NCI-H1092 (cell line): Measurements from ENCODE around the gene CDIPT.
"Not testable (repeated sequence)": the region's sequence is repeated elsewhere in the genome, so short reads cannot be mapped to it uniquely, and the experiment has no call there.

ENCODE experiments used
- DNase-seq: peaks from one replicate; lab custom pipeline; 2025; lab: John Stamatoyannopoulos, UW

Gene CDIPT

GRCh38 chr16:29896841-29897240 lies 33.8 kb upstream of the CDIPT start:
- DNase-seq: no peak

- no peak for DNase-seq
Observed at GRCh38 chr16:29894352-29894751, 31.3 kb upstream of the CDIPT start.

GRCh38 chr16:29893553-29893952 lies 30.5 kb upstream of the CDIPT start:
- DNase-seq: no peak

GRCh38 chr16:29892458-29892813 lies 29.4 kb upstream of the CDIPT start:
- no peak for DNase-seq

- no peak for DNase-seq
Observed at GRCh38 chr16:29891525-29892457, 28.8 kb upstream of the CDIPT start.

- not testable (repeated sequence) for DNase-seq
Observed at GRCh38 chr16:29889372-29889771, 26.3 kb upstream of the CDIPT start.

GRCh38 chr16:29883987-29884386 lies 21.0 kb upstream of the CDIPT start:
- no peak for DNase-seq

- DNase-seq: no peak
Observed at GRCh38 chr16:29881050-29881449, 18.0 kb upstream of the CDIPT start.

- no peak for DNase-seq
Observed at GRCh38 chr16:29878172-29878571, 15.1 kb upstream of the CDIPT start.

- DNase-seq: no peak
Observed at GRCh38 chr16:29877266-29877961, 14.4 kb upstream of the CDIPT start.

- DNase-seq: no peak
Observed at GRCh38 chr16:29876594-29877249, 13.7 kb upstream of the CDIPT start.

GRCh38 chr16:29876217-29876593 lies 13.2 kb upstream of the CDIPT start:
- no peak for DNase-seq

GRCh38 chr16:29875206-29875605 lies 12.2 kb upstream of the CDIPT start:
- DNase-seq: no peak

- no peak for DNase-seq
Observed at GRCh38 chr16:29873319-29873718, 10.3 kb upstream of the CDIPT start.

GRCh38 chr16:29871822-29872546 lies 9.0 kb upstream of the CDIPT start:
- DNase-seq: no peak

GRCh38 chr16:29869067-29869466 lies 6.0 kb upstream of the CDIPT start:
- not testable (repeated sequence) for DNase-seq

GRCh38 chr16:29868396-29869009 lies 5.5 kb upstream of the CDIPT start:
- no peak for DNase-seq

GRCh38 chr16:29864205-29864604 lies 1.2 kb upstream of the CDIPT start:
- no peak for DNase-seq

- DNase-seq: no peak
Observed at GRCh38 chr16:29863669-29863984, 601 bp upstream of the CDIPT start.

- DNase-seq: no peak
Observed at GRCh38 chr16:29862383-29862883, 593 bp downstream of the CDIPT start.

GRCh38 chr16:29860218-29860617 lies 2.8 kb downstream of the CDIPT start:
- no peak for DNase-seq

- DNase-seq: no peak
Observed at GRCh38 chr16:29858974-29859373, 4.1 kb downstream of the CDIPT start.
